GM23338 (cell line): Measurements from ENCODE around the gene MRFAP1. TPM values are rescaled to one million over a fixed set of nuclear protein-coding genes. Genes with fewer than 3 reads are reported as not detected.
"Not testable (repeated sequence)": the region's sequence is repeated elsewhere in the genome, so short reads cannot be mapped to it uniquely, and the experiment has no call there.

Source experiments
- ATAC-seq: fragments of 200-7000 bp; cut with Tn5 transposase; 3 replicates; pipeline ENCODE4 v1.9.1; 2020
- DNase-seq: peaks from one replicate; pipeline ENCODE4 v3.0.0-alpha.2; 2015; ENCODE audit warnings: low spot score
- H2AFZ ChIP-seq: fragments of 200-600 bp; sonication (generic); 2 replicates; pipeline ENCODE4 v1.8.0; 2016; ENCODE audit warnings: antibody characterized with exemption, mild to moderate bottlenecking, moderate library complexity
- H3F3A ChIP-seq: fragments of 200-600 bp; sonication (generic); replicated peaks from 2 replicates; pipeline ENCODE4 v1.8.0; 2017; ENCODE audit warnings: antibody characterized with exemption, mixed run types, low read depth
- H3K27ac ChIP-seq: fragments of 200-600 bp; sonication (generic); 2 replicates; pipeline ENCODE4 v1.6.1; 2016; ENCODE audit warnings: low read depth
- H3K27me3 ChIP-seq: fragments of 200-600 bp; sonication (generic); 2 replicates; pipeline ENCODE4 v1.8.0; 2016; ENCODE audit warnings: mild to moderate bottlenecking, mixed run types, moderate library complexity; ENCODE audit not compliant: insufficient read depth
- H3K36me3 ChIP-seq: fragments of 200-600 bp; sonication (generic); 2 replicates; pipeline ENCODE4 v1.8.0; 2016; ENCODE audit warnings: mild to moderate bottlenecking; ENCODE audit not compliant: insufficient read depth
- H3K4me1 ChIP-seq: fragments of 200-600 bp; sonication (generic); 2 replicates; pipeline ENCODE4 v1.8.0; 2016; ENCODE audit warnings: mild to moderate bottlenecking, moderate library complexity; ENCODE audit not compliant: insufficient read depth
- H3K4me2 ChIP-seq: fragments of 200-600 bp; sonication (generic); 2 replicates; pipeline ENCODE4 v1.7.1; 2017; ENCODE audit warnings: mixed run types
- H3K4me3 ChIP-seq: fragments of 200-600 bp; sonication (generic); 2 replicates; pipeline ENCODE4 v1.6.1; 2016; ENCODE audit warnings: mixed run types
- H3K79me2 ChIP-seq: fragments of 200-600 bp; sonication (generic); replicated peaks from 2 replicates; pipeline ENCODE4 v1.8.0; 2017; ENCODE audit warnings: mild to moderate bottlenecking; ENCODE audit not compliant: insufficient read depth
- H3K9me2 ChIP-seq: fragments of 200-600 bp; sonication (generic); 2 replicates; pipeline ENCODE4 v1.8.0; 2017; ENCODE audit not compliant: insufficient read depth
- H4K20me1 ChIP-seq: fragments of 200-600 bp; sonication (generic); replicated peaks from 2 replicates; pipeline ENCODE4 v1.8.0; 2017; ENCODE audit warnings: mild to moderate bottlenecking; ENCODE audit not compliant: insufficient read depth
- H3K27ac Mint-ChIP-seq: 2 replicates; pipeline ENCODE4 v1.8.0; 2020; ENCODE audit warnings: inconsistent platforms, mild to moderate bottlenecking, moderate library complexity, mixed read lengths
- H3K27me3 Mint-ChIP-seq: 3 replicates; pipeline ENCODE4 v1.8.0; 2022; ENCODE audit warnings: low read depth, mild to moderate bottlenecking, moderate library complexity, mixed read lengths, inconsistent platforms; ENCODE audit not compliant: insufficient read depth, poor library complexity
- H3K36me3 Mint-ChIP-seq: 3 replicates; pipeline ENCODE4 v1.8.0; 2021; ENCODE audit warnings: low read depth, mild to moderate bottlenecking, inconsistent platforms, moderate library complexity, mixed read lengths
- H3K4me1 Mint-ChIP-seq: 3 replicates; pipeline ENCODE4 v1.8.0; 2020; ENCODE audit warnings: mild to moderate bottlenecking, inconsistent platforms, mixed read lengths
- H3K4me3 Mint-ChIP-seq: 3 replicates; pipeline ENCODE4 v1.8.0; 2021; ENCODE audit warnings: moderate library complexity, mild to moderate bottlenecking, inconsistent platforms, mixed read lengths
- H3K9me3 Mint-ChIP-seq: 3 replicates; pipeline ENCODE4 v1.8.0; 2020; ENCODE audit warnings: moderate library complexity, mild to moderate bottlenecking, inconsistent platforms, mixed read lengths
- CREB1 ChIP-seq: fragments of 250-450 bp; sonication (Bioruptor Pico); IDR thresholded peaks from 2 replicates; pipeline ENCODE4 v1.5.0; 2020; ENCODE audit warnings: low read depth, mild to moderate bottlenecking, moderate library complexity
- EZH2 ChIP-seq: fragments of 200-600 bp; sonication (generic); IDR thresholded peaks from one replicate; pipeline ENCODE4 v1.8.0; 2017; ENCODE audit warnings: antibody characterized with exemption, mild to moderate bottlenecking, low read depth; ENCODE audit not compliant: unreplicated experiment
- JUNB ChIP-seq: IDR thresholded peaks from one replicate; pipeline ENCODE4 v1.6.1; 2016; ENCODE audit warnings: antibody characterized with exemption; ENCODE audit not compliant: unreplicated experiment
- POLR2AphosphoS5 ChIP-seq: IDR thresholded peaks from 2 replicates; pipeline ENCODE4 v1.6.1; 2016; ENCODE audit warnings: antibody characterized with exemption, low read depth
- STAT1 ChIP-seq: IDR thresholded peaks from one replicate; pipeline ENCODE4 v1.6.1; 2016; ENCODE audit warnings: antibody characterized with exemption; ENCODE audit not compliant: unreplicated experiment
- ZNF114 ChIP-seq: fragments of 250-450 bp; sonication (Bioruptor Pico); IDR thresholded peaks from 2 replicates; pipeline ENCODE4 v1.5.0; 2020; ENCODE audit warnings: mild to moderate bottlenecking, moderate library complexity
- ZNF331 ChIP-seq: fragments of 250-450 bp; sonication (Bioruptor Pico); IDR thresholded peaks from 2 replicates; pipeline ENCODE4 v1.5.0; 2020; ENCODE audit warnings: low read depth, mild to moderate bottlenecking, moderate library complexity
- polyA plus RNA-seq: library from polyadenylated mRNA; unstranded; fragments of >200 nt; fragmentation: Nextera tagmentation; extraction: Ambion mirVana; gene quantifications from 2 replicates; pipeline ENCODE4 v1.2.1, GENCODE V29; 2016
- total RNA-seq: library from RNA; depleted of rRNA; stranded (reverse); fragments of >200 nt; shearing (Covaris generic); gene quantifications from 2 replicates; pipeline ENCODE4 v1.2.3, GENCODE V29; 2014
- TF ChIP-seq, protein P1 (sequence below): IDR thresholded peaks from one replicate; pipeline ENCODE4 v1.6.1; 2018; ENCODE audit warnings: antibody characterized with exemption; ENCODE audit not compliant: unreplicated experiment

The MRFAP1 gene
- total and polyA plus RNA-seq, 2 experiments from 2014 or later = 154 to 288 TPM

DNA sequence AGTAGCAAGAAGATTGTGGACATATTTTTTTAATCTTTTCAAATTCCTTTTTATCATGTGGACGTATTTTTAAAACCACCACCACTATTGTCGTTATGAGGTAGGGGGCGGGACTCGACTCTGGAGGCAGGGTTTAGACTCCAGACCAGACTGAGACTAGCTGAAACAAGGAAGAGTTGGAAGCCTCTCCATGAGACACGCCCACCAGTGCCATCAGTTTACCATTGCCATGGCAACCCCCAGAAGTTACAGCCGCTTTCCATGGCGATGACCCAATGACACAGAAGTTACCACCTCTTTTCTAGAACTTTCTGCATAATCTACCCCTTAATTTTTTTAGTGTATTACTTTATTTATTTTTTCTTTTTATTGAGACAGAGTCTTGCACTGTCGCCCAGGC is 8.7 kb downstream of the MRFAP1 start (continued):
- TF ChIP-seq, protein P1, sequence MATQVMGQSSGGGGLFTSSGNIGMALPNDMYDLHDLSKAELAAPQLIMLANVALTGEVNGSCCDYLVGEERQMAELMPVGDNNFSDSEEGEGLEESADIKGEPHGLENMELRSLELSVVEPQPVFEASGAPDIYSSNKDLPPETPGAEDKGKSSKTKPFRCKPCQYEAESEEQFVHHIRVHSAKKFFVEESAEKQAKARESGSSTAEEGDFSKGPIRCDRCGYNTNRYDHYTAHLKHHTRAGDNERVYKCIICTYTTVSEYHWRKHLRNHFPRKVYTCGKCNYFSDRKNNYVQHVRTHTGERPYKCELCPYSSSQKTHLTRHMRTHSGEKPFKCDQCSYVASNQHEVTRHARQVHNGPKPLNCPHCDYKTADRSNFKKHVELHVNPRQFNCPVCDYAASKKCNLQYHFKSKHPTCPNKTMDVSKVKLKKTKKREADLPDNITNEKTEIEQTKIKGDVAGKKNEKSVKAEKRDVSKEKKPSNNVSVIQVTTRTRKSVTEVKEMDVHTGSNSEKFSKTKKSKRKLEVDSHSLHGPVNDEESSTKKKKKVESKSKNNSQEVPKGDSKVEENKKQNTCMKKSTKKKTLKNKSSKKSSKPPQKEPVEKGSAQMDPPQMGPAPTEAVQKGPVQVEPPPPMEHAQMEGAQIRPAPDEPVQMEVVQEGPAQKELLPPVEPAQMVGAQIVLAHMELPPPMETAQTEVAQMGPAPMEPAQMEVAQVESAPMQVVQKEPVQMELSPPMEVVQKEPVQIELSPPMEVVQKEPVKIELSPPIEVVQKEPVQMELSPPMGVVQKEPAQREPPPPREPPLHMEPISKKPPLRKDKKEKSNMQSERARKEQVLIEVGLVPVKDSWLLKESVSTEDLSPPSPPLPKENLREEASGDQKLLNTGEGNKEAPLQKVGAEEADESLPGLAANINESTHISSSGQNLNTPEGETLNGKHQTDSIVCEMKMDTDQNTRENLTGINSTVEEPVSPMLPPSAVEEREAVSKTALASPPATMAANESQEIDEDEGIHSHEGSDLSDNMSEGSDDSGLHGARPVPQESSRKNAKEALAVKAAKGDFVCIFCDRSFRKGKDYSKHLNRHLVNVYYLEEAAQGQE = no peak
- no peak for TF ChIP-seq EZH2

DNA sequence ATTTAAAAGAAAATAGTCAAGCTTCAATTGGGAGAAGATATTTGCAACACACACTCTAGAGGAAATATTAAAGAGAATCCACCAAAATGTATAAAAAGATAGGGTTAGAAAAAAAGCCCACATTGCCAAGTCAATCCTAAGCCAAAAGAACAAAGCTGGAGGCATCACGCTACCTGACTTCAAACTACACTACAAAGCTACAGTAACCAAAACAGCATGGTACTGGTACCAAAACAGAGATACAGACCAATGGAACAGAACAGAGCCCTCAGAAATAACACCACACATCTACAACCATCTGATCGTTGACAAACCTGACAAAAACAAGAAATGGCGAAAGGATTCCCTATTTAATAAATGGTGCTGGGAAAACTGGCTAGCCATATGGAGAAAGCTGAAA is 13.7 kb downstream of the MRFAP1 start:
- not testable (repeated sequence) for H3F3A ChIP-seq, H3K27ac Mint-ChIP-seq, H3K79me2 ChIP-seq, H3K9me2 ChIP-seq, H3K4me1 Mint-ChIP-seq, H3K4me1 ChIP-seq, H3K9me3 Mint-ChIP-seq, H3K4me3 Mint-ChIP-seq, ATAC-seq, H3K27ac ChIP-seq, H3K36me3 ChIP-seq, H3K36me3 Mint-ChIP-seq, H4K20me1 ChIP-seq, H3K4me3 ChIP-seq, H3K4me2 ChIP-seq, DNase-seq, H2AFZ ChIP-seq
- H3K27me3 ChIP-seq = peaks cover 15% of the 10 kb centered on the region
- peaks cover 11% of the 10 kb centered on the region for H3K27me3 Mint-ChIP-seq

DNA sequence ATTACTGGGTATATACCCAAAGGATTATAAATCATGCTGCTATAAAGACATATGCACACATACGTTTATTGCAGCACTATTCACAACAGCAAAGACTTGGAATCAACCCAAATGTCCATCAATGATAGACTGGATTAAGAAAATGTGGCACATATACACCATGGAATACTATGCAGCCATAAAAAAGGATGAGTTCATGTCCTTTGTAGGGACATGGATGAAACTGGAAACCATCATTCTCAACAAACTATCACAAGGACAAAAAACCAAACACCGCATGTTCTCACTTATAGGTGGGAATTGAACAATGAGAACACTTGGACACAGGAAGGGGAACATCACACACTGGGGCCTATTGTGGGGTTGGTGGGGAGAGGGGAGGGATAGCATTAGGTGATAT is 14.8 kb downstream of the MRFAP1 start:
- H3K36me3 Mint-ChIP-seq, H3K4me1 Mint-ChIP-seq, H3K4me3 Mint-ChIP-seq: not testable (repeated sequence)

DNA sequence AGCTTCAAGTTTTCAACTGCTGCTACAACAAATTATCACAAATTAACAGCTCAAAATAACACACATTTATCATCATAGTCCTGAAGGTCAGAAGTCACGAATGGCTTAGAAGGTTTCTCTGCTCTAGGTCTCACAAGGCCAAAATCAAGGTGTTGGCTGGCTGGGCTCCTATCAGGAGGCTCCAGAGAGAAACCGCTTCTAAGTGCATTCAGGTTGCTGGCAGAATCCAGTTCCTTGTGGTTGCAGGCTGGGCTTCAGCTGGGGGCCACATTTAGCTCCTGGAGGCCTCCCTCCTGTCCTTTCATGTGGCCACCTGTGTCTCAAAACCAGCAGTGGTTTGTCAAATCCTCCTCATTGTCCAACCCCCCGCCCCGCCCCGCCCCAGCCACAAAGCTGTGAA is 15.4 kb downstream of the MRFAP1 start:
- Histone ChIP-seq H3K79me2 (no peaks in the 10 kb centered on the region), H3F3A (no peaks in the 10 kb centered on the region; the same call in 1 of the 2 replicates), H4K20me1 (no peaks in the 10 kb centered on the region), H3K4me1 (peaks cover 9% of the 10 kb centered on the region), H3K27me3 (peaks cover 29% of the 10 kb centered on the region), H3K36me3 (no peaks in the 10 kb centered on the region), H3K9me2 (no peaks in the 10 kb centered on the region), H3K27ac (no peak overlapping the region), H3K4me2 (no peak overlapping the region), H3K4me3 (no peak overlapping the region), H2AFZ (no peak overlapping the region)
- peaks cover 4% of the 10 kb centered on the region; the same call in 2 of the 3 replicates for H3K4me1 Mint-ChIP-seq
- H3K4me3 Mint-ChIP-seq = no peak overlapping the region
- DNase-seq = no peak
- H3K27ac Mint-ChIP-seq = no peak overlapping the region
- H3K27me3 Mint-ChIP-seq = peaks cover 20% of the 10 kb centered on the region
- ATAC-seq = no peak
- H3K9me3 Mint-ChIP-seq = no peaks in the 10 kb centered on the region
- no peaks in the 10 kb centered on the region for H3K36me3 Mint-ChIP-seq
- no peak for TF ChIP-seq CREB1
- TF ChIP-seq EZH2 = no peak
- TF ChIP-seq, protein P1 = no peak
- no peak for TF ChIP-seq STAT1
- TF ChIP-seq POLR2AphosphoS5 = no peak
- no peak for TF ChIP-seq ZNF331 (CRISPR knock-in tag)
- TF ChIP-seq ZNF114 (CRISPR knock-in tag) = no peak
- TF ChIP-seq JUNB = no peak

More for the DNA sequence above, 14.8 kb downstream of the MRFAP1 start:
- H3F3A ChIP-seq, H3K36me3 ChIP-seq, DNase-seq, H3K9me3 Mint-ChIP-seq, H3K9me2 ChIP-seq, H3K27ac Mint-ChIP-seq, H3K79me2 ChIP-seq, H3K4me2 ChIP-seq, ATAC-seq, H3K4me3 ChIP-seq, H3K27ac ChIP-seq, H4K20me1 ChIP-seq, H2AFZ ChIP-seq, H3K4me1 ChIP-seq: not testable (repeated sequence)
- peaks cover 26% of the 10 kb centered on the region for H3K27me3 ChIP-seq
- peaks cover 20% of the 10 kb centered on the region for H3K27me3 Mint-ChIP-seq
